Mesendoderm (in vitro differentiated cells): Measurements from ENCODE around the gene CUX1.

Experiments used
- DNase-seq: peaks from one replicate; pipeline ENCODE4 v3.0.0; 2013
- H2AK5ac ChIP-seq: 2 replicates; pipeline ENCODE4 v1.6.1; 2013; ENCODE audit warnings: low read length, inconsistent platforms
- H2BK120ac ChIP-seq: 2 replicates; pipeline ENCODE4 v1.6.1; 2013; ENCODE audit warnings: low read depth, mild to moderate bottlenecking, low read length, moderate library complexity, mixed read lengths
- H2BK15ac ChIP-seq: replicated peaks from 2 replicates; pipeline ENCODE4 v1.6.1; 2013; ENCODE audit warnings: low read depth, mild to moderate bottlenecking, moderate library complexity
- H2BK5ac ChIP-seq: 2 replicates; pipeline ENCODE4 v1.6.1; 2013; ENCODE audit warnings: low read length, inconsistent platforms
- H3K18ac ChIP-seq: 2 replicates; pipeline ENCODE4 v1.6.1; 2013; ENCODE audit warnings: mild to moderate bottlenecking, low read length, mixed read lengths
- H3K23ac ChIP-seq: one replicate; pipeline ENCODE4 v1.6.1; 2013; ENCODE audit warnings: low read length
- H3K27ac ChIP-seq: 2 replicates; pipeline ENCODE4 v1.5.1; 2013; ENCODE audit warnings: low read depth, mild to moderate bottlenecking, inconsistent platforms, low read length, moderate library complexity
- H3K27me3 ChIP-seq: 2 replicates; pipeline ENCODE4 v1.6.1; 2013; ENCODE audit warnings: low read length, control low read depth, mild to moderate bottlenecking, inconsistent platforms; ENCODE audit not compliant: insufficient read depth, poor library complexity
- H3K36me3 ChIP-seq: 2 replicates; pipeline ENCODE4 v1.6.1; 2013; ENCODE audit warnings: low read length, inconsistent platforms; ENCODE audit not compliant: control insufficient read depth, insufficient read depth
- H3K4ac ChIP-seq: one replicate; pipeline ENCODE4 v1.6.1; 2013; ENCODE audit warnings: low read depth, mild to moderate bottlenecking, low read length, moderate library complexity
- H3K4me1 ChIP-seq: 2 replicates; pipeline ENCODE4 v1.6.1; 2013; ENCODE audit warnings: low read depth, low read length, inconsistent platforms; ENCODE audit not compliant: control insufficient read depth
- H3K4me2 ChIP-seq: 2 replicates; pipeline ENCODE4 v1.6.1; 2013; ENCODE audit warnings: low read length
- H3K4me3 ChIP-seq: 2 replicates; pipeline ENCODE4 v1.5.1; 2013; ENCODE audit warnings: mild to moderate bottlenecking, low read length
- H3K56ac ChIP-seq: one replicate; pipeline ENCODE4 v1.6.1; 2013; ENCODE audit warnings: low read length
- H3K79me1 ChIP-seq: 2 replicates; pipeline ENCODE4 v1.6.1; 2013; ENCODE audit warnings: low read length, inconsistent platforms
- H3K79me2 ChIP-seq: 2 replicates; pipeline ENCODE4 v1.6.1; 2013; ENCODE audit warnings: mild to moderate bottlenecking, low read length; ENCODE audit not compliant: control insufficient read depth, insufficient read depth
- H3K9ac ChIP-seq: 2 replicates; pipeline ENCODE4 v1.6.1; 2013; ENCODE audit warnings: low read length, inconsistent platforms
- H4K5ac ChIP-seq: one replicate; pipeline ENCODE4 v1.6.1; 2013; ENCODE audit warnings: low read length
- H4K8ac ChIP-seq: one replicate; pipeline ENCODE4 v1.6.1; 2013; ENCODE audit warnings: low read depth, mild to moderate bottlenecking, control low read depth, low read length, moderate library complexity
- WGBS: extraction: QIAGEN DNeasy Blood & Tissue Kit; methylation state at CpG from one replicate; pipeline ENCODE4 v1.1.7; 2013; ENCODE audit warnings: low lambda C conversion rate, missing lambda C conversion rate; ENCODE audit not compliant: insufficient coverage; ENCODE audit errors: extremely low coverage; 5-methylcytosine and 5-hydroxymethylcytosine counted together

Gene CUX1

GRCh38 chr7:101970801-101971200 is 153.4 kb downstream of the CUX1 start:
- peaks cover 41% of the 10 kb centered on the region for H3K79me2 ChIP-seq
- H3K27ac ChIP-seq, result no peak overlapping the region
- H3K79me1 ChIP-seq, result peaks cover 25% of the 10 kb centered on the region
- no peak overlapping the region for H4K8ac ChIP-seq
- H3K36me3 ChIP-seq, result no peaks in the 10 kb centered on the region
- no peak overlapping the region for H3K4me3 ChIP-seq
- H2AK5ac ChIP-seq, result no peak overlapping the region
- no CpG with 5 or more reads among the region's 5 CpGs for WGBS
- H2BK15ac ChIP-seq, result no peak overlapping the region
- no peak overlapping the region for H2BK5ac ChIP-seq
- peaks cover 1% of the 10 kb centered on the region for H3K4me1 ChIP-seq
- H3K56ac ChIP-seq, result no peak overlapping the region
- H3K9ac ChIP-seq, result no peak overlapping the region
- no peak overlapping the region for H3K23ac ChIP-seq
- no peak for DNase-seq
- no peak overlapping the region for H3K4me2 ChIP-seq
- no peak overlapping the region for H3K18ac ChIP-seq
- no peaks in the 10 kb centered on the region for H3K27me3 ChIP-seq
- H3K4ac ChIP-seq, result no peak overlapping the region
- H2BK120ac ChIP-seq, result no peak overlapping the region
- no peak overlapping the region for H4K5ac ChIP-seq

- H3K18ac ChIP-seq, result no peak overlapping the region
- H3K36me3 ChIP-seq, result no peaks in the 10 kb centered on the region
- H3K27me3 ChIP-seq, result no peaks in the 10 kb centered on the region
- no peak overlapping the region for H2BK5ac ChIP-seq
- no peak for DNase-seq
- H4K5ac ChIP-seq, result no peak overlapping the region
- WGBS, result no CpG with 5 or more reads among the region's 3 CpGs
- H2BK15ac ChIP-seq, result no peak overlapping the region
- H3K9ac ChIP-seq, result no peak overlapping the region
- H2BK120ac ChIP-seq, result no peak overlapping the region
- H3K4me3 ChIP-seq, result no peak overlapping the region
- H3K56ac ChIP-seq, result no peak overlapping the region
- no peak overlapping the region for H4K8ac ChIP-seq
- H3K4me1 ChIP-seq, result peaks cover 1% of the 10 kb centered on the region
- H3K4me2 ChIP-seq, result no peak overlapping the region
- peaks cover 23% of the 10 kb centered on the region for H3K79me1 ChIP-seq
- no peak overlapping the region for H3K23ac ChIP-seq
- peaks cover 37% of the 10 kb centered on the region for H3K79me2 ChIP-seq
- no peak overlapping the region for H3K27ac ChIP-seq
- no peak overlapping the region for H3K4ac ChIP-seq
- H2AK5ac ChIP-seq, result no peak overlapping the region
These were observed 154.0 kb downstream of the CUX1 start for GRCh38 chr7:101971457-101971856.

- Histone ChIP-seq H3K4me1 (peaks cover 1% of the 10 kb centered on the region), H4K5ac (no peak overlapping the region), H3K9ac (no peak overlapping the region), H3K79me2 (peaks cover 31% of the 10 kb centered on the region), H3K4ac (no peak overlapping the region), H3K4me2 (no peak overlapping the region), H3K4me3 (no peak overlapping the region), H3K27me3 (no peaks in the 10 kb centered on the region), H3K27ac (no peak overlapping the region), H3K23ac (no peak overlapping the region), H2BK120ac (no peak overlapping the region), H2BK5ac (no peak overlapping the region), H2BK15ac (no peak overlapping the region), H3K79me1 (peaks cover 22% of the 10 kb centered on the region), H4K8ac (no peak overlapping the region), H2AK5ac (no peak overlapping the region), H3K36me3 (no peaks in the 10 kb centered on the region), H3K56ac (no peak overlapping the region), H3K18ac (no peak overlapping the region)
- no CpG with 5 or more reads among the region's 14 CpGs for WGBS
- DNase-seq, result no peak
These were observed 155.2 kb downstream of the CUX1 start for GRCh38 chr7:101972627-101973026.

- no peak overlapping the region for H2BK120ac ChIP-seq
- H3K4ac ChIP-seq, result no peak overlapping the region
- H3K4me2 ChIP-seq, result no peak overlapping the region
- H3K36me3 ChIP-seq, result no peaks in the 10 kb centered on the region
- no peak overlapping the region for H3K27ac ChIP-seq
- no peaks in the 10 kb centered on the region for H3K27me3 ChIP-seq
- H4K5ac ChIP-seq, result no peak overlapping the region
- H3K4me3 ChIP-seq, result no peak overlapping the region
- no peak overlapping the region for H2BK5ac ChIP-seq
- H3K79me2 ChIP-seq, result peaks cover 28% of the 10 kb centered on the region
- peaks cover 1% of the 10 kb centered on the region for H3K4me1 ChIP-seq
- H3K56ac ChIP-seq, result no peak overlapping the region
- H3K9ac ChIP-seq, result no peak overlapping the region
- WGBS, result no CpG with 5 or more reads among the region's 8 CpGs
- DNase-seq, result no peak
- peaks cover 25% of the 10 kb centered on the region for H3K79me1 ChIP-seq
- H3K23ac ChIP-seq, result no peak overlapping the region
- H4K8ac ChIP-seq, result no peak overlapping the region
- no peak overlapping the region for H2BK15ac ChIP-seq
- H3K18ac ChIP-seq, result no peak overlapping the region
- H2AK5ac ChIP-seq, result no peak overlapping the region
These were observed 155.7 kb downstream of the CUX1 start for GRCh38 chr7:101973130-101973529.

GRCh38 chr7:101974393-101974792 is 157.0 kb downstream of the CUX1 start:
- Histone ChIP-seq H3K9ac (no peak overlapping the region), H3K18ac (no peak overlapping the region), H3K27me3 (no peaks in the 10 kb centered on the region), H3K27ac (no peak overlapping the region), H3K4me3 (no peak overlapping the region), H3K36me3 (no peaks in the 10 kb centered on the region), H3K4me1 (peaks cover 1% of the 10 kb centered on the region), H2BK120ac (no peak overlapping the region), H3K4ac (no peak overlapping the region), H2BK5ac (no peak overlapping the region), H3K79me2 (peaks cover 29% of the 10 kb centered on the region), H2AK5ac (no peak overlapping the region), H3K23ac (no peak overlapping the region), H4K5ac (no peak overlapping the region), H3K4me2 (no peak overlapping the region), H2BK15ac (no peak overlapping the region), H4K8ac (no peak overlapping the region), H3K79me1 (peaks cover 30% of the 10 kb centered on the region), H3K56ac (no peak overlapping the region)
- WGBS, result no CpG with 5 or more reads among the region's 6 CpGs
- DNase-seq, result no peak

- H3K9ac ChIP-seq, result no peak overlapping the region
- H4K5ac ChIP-seq, result no peak overlapping the region
- H2BK5ac ChIP-seq, result no peak overlapping the region
These were observed 157.6 kb downstream of the CUX1 start for GRCh38 chr7:101975046-101975445.

More at GRCh38 chr7:101975046-101975445, 157.6 kb downstream of the CUX1 start:
- Histone ChIP-seq H3K4ac (no peak overlapping the region), H3K18ac (no peak overlapping the region), H3K56ac (no peak overlapping the region), H4K8ac (no peak overlapping the region), H3K4me3 (no peak overlapping the region), H3K27ac (no peak overlapping the region), H3K79me2 (peaks cover 28% of the 10 kb centered on the region), H3K23ac (no peak overlapping the region), H2AK5ac (no peak overlapping the region), H2BK120ac (no peak overlapping the region), H3K79me1 (peaks cover 29% of the 10 kb centered on the region), H3K4me1 (peaks cover 1% of the 10 kb centered on the region), H2BK15ac (no peak overlapping the region), H3K27me3 (no peaks in the 10 kb centered on the region), H3K4me2 (no peak overlapping the region), H3K36me3 (no peaks in the 10 kb centered on the region)
- no CpG with 5 or more reads among the region's 7 CpGs for WGBS
- no peak for DNase-seq
